HG03135 (cell line): ENCODE data around the gene ACVR1C.
"Not testable (repeated sequence)": the region's sequence is repeated elsewhere in the genome, so short reads cannot be mapped to it uniquely, and the experiment has no call there.

Source experiments
- ATAC-seq: cut with Tn5 transposase; IDR thresholded peaks from one replicate; pipeline ENCODE4 v1.9.1; 2021; ENCODE audit warnings: mild to moderate bottlenecking, moderate library complexity; ENCODE audit not compliant: unreplicated experiment

ACVR1C gene

GRCh38 chr2:157587576-157587975 lies 41.1 kb downstream of the ACVR1C start:
- no peak for ATAC-seq

DNA sequence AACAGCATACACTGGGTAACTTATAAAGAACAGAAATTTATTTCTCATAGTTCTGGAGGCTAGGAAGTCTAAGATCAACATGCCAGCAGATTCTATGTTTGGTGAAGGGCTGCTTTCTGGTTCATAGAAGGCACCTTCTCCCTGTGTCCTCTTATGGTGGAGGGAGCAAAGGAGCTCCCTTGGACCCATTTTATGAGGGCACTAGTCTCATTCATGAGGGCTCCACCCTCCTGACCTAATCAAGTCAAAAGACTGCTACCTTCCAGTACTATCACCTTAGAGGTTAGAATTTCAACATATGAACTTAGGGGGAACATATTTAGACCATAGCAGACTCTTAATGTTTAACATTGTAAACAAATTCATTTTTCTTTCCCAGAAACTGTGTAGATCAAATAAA lies 54.5 kb downstream of the ACVR1C start:
- no peak for ATAC-seq

GRCh38 chr2:157572725-157573124 lies 55.9 kb downstream of the ACVR1C start:
- ATAC-seq, result no peak

GRCh38 chr2:157566623-157567022 lies 62.0 kb downstream of the ACVR1C start:
- not testable (repeated sequence) for ATAC-seq

DNA sequence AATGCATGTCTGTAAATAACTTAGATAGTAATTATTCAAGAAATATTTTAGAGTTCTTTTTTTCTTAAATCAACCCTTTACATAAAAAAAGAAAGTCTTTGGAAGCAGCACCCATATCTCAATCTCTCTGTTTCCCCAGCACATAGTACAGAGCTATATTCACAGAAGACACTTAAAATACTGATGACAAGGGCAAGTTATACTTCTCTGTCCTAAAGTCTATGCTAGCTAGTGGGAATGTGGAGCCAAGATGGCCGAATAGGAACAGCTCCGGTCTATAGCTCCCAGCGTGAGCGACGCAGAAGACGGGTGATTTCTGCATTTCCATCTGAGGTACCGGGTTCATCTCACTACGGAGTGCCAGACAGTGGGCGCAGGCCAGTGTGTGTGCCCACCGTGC lies 62.6 kb downstream of the ACVR1C start:
- ATAC-seq, result not testable (repeated sequence)

DNA sequence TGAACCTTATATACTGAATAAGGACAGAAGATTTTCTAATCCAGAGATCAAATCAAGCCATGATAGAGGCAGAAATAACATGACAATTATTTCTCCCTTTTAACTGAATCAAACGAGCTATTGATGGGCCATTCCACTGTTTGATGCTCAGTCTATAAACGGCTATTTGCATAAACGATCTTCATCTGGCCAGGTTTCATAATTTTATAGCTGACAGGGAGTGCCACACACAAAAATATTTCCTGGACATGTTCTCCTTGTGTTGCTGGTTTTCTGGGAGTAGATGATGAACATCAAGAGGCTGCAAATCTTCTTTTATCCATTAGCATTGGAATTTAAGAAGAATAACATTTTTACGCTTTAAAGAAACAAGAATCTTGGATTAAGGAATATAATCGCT lies 63.1 kb downstream of the ACVR1C start:
- ATAC-seq, result no peak

- no peak for ATAC-seq
These were observed 68.8 kb downstream of the ACVR1C start for GRCh38 chr2:157559890-157560289.

GRCh38 chr2:157559461-157559860 lies 69.2 kb downstream of the ACVR1C start:
- ATAC-seq, result no peak

- no peak for ATAC-seq
These were observed 69.6 kb downstream of the ACVR1C start for GRCh38 chr2:157559061-157559460.

- ATAC-seq, result no peak
These were observed 70.9 kb downstream of the ACVR1C start for GRCh38 chr2:157557770-157558169.

DNA sequence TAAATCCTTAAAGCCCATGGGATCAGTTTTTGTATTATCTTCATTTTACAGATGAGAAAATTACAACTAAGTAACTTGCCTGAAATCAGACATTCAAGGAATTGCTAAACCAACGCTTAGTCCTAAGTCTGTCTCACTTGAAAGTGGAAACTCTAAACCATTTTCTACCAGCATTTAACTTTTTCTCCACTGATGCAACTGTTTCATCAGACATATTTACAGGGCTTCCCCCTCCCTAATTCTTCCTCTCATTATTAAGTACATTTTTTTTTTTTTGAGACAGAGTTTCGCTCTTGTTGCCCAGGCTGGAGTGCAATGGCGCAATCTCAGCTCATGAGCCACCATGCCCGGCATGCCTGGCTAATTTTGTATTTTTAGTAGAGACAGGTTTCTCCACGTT lies 88.6 kb downstream of the ACVR1C start:
- ATAC-seq, result no peak

GRCh38 chr2:157538064-157538463 lies 90.6 kb downstream of the ACVR1C start:
- no peak for ATAC-seq

DNA sequence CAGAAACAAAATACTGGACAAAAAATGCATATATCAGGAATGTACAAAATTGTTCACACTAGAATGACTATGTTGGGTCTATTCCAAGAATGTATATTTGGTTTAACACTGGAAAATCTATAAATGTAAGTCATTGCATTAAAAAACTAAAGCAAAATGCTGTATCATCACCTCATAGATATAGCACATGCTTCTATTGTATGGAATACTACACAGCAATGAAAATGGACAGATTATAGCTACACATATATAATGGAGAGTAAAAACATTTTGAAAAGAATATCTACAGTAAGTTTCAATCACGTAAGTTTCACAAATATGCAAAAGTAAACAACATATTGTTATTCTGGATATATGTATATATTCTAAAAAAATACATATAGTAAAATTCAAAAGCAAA lies 91.8 kb downstream of the ACVR1C start:
- ATAC-seq, result no peak

GRCh38 chr2:157528963-157529751 lies 99.5 kb downstream of the ACVR1C start:
- ATAC-seq, result no peak

DNA sequence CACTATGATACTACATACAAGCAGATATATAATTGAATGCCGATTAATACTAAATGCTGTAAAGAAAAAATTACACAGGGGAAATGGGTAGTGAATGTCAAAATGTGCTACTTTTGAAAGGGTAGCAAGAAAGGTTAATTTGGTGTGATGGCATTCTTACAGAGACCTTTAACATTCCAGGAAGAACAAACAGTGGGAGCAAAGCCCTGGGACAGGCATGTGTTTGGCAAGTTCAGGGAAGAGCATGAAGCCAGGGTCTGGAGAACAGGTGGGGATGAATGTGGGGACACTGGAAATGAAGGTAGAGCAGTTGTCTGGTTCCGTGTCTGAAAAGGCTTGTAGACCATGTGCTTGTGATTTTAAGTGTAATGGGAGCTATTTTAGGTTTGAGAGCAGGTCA lies 102.6 kb downstream of the ACVR1C start:
- no peak for ATAC-seq

DNA sequence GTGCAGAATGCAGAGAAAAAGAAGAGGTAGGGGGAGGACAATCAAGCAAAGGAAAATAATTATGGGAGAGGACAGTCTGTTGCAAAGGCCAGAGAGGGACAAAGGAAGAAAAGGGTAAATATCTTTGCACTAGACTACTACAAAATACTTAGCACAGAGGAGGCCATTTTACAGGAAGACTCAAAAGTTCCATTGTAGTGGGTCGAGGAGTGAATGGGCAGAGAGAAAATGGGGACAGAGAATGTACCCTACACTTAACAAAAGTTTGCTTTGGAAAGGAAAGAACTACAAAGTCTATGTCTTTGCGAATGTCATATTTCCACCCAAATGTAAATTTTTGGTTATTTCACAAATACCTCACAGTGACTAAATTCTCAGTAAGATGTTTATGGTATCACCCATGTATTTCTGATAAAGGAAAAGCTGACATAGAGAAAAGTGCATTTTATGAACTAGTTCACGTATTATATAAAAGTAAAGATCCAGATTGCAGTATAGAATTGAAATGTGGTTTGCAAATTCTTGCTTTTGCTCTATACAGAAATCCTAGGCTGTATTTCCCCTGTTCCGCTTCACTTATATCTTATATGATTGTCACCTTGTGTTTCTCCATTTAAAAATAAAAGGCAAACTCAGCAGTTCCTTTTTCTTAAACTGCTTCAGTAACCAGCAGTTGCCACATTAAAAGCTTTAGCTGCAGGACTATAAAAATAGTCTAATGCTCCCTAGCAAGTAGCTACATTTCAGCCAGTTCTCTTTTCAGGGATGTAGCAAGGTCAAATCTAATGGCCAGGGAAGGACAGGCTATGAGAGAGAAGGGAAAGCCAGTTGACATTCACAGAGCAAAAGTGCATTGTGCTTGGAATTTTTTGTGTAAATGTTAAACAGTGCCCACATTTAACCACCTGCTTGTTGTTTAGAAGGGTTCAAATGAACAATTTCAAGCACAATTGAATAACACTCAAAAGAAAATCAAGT lies 105.1 kb downstream of the ACVR1C start:
- no peak for ATAC-seq

DNA sequence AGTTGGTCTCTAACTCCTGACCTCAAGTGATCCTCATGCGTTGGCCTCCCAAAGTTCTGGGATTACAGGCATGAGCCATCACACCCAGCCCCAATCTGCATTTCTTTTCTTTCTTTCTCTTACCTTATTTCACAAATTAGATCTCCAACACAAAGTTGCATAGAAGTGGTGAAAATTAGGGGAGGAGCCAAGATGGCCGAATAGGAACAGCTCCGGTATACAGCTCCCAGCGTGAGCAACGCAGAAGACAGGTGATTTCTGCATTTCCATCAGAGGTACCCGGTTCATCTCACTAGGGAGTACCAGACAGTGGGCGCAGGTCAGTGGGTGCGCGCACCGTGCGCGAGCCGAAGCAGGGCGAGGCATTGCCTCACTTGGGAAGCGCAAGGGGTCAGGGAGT lies 113.7 kb downstream of the ACVR1C start:
- ATAC-seq, result not testable (repeated sequence)

DNA sequence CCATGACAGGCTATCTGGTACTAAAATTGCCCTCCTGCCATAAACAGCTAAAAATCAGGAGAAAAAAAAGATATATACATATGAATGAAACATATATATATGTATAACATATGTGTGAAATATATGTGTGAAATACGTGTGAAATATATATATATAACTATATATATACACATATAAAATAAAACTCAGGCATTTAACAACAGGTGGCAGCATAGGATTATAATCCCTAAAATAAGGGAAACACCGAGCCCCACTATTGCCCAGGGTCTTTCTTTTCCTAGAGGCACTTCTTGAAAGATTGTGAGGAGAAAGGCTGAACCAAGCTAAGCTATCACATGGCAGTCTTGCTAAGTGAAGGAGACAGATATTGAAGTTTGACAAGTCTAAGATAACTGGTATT lies 118.9 kb downstream of the ACVR1C start:
- no peak for ATAC-seq

GRCh38 chr2:157508676-157509075 lies 120.0 kb downstream of the ACVR1C start:
- no peak for ATAC-seq

- no peak for ATAC-seq
These were observed 122.1 kb downstream of the ACVR1C start for GRCh38 chr2:157506586-157506985.

DNA sequence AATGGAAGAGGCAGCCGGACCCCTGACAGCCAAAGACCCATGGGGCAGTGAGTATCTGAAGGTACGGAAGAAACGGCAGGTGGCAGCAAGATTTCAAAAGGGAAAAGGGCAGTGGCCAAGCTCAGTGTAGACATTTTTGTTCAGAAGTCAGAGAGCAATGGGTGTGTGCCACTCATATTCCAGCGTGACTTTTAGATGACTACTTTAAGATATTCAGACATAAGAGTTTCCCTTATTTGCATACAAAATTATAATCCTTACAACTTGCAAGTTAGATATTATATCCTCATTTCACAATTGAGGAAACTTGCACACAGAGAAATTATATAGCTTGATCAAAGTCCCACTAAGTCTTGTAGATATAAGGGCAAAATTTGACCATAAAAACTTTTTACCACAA lies 124.0 kb downstream of the ACVR1C start:
- no peak for ATAC-seq

GRCh38 chr2:157501026-157501425 lies 127.6 kb downstream of the ACVR1C start:
- no peak for ATAC-seq
